ENCODE results near the gene SYNJ2. TPM values are rescaled to one million over a fixed set of nuclear protein-coding genes. Genes with fewer than 3 reads are reported as not detected.

The SYNJ2 gene
- polyA plus RNA-seq, 1 donor from 2014 or later: 0.12 TPM

GRCh38 chr6:158057213-158057987, 75.7 kb downstream of the SYNJ2 start:
- Histone ChIP-seq H3F3A (ENCODE audit: insufficient read depth, low read length, poor library complexity, severe bottlenecking) (no peaks in the 10 kb centered on the region), H3K9ac (ENCODE audit: low read length) (no peak overlapping the region), H3K27ac (ENCODE audit: low read length) (no peak overlapping the region), H3K79me2 (replicated peaks; ENCODE audit: insufficient read depth, low read length) (no peaks in the 10 kb centered on the region), H3K4me2 (ENCODE audit: low read length) (no peak overlapping the region), H2AFZ (ENCODE audit: low read depth, low read length) (no peak overlapping the region), H3K36me3 (ENCODE audit: insufficient read depth, low read length) (no peaks in the 10 kb centered on the region), H3K9me3 (ENCODE audit: low read length) (no peaks in the 10 kb centered on the region), H3K9me2 (ENCODE audit: insufficient read depth, low read length) (no peaks in the 10 kb centered on the region), H3K27me3 (ENCODE audit: insufficient read depth, low read depth, low read length) (no peaks in the 10 kb centered on the region), H3K4me3 (ENCODE audit: low read length) (no peak overlapping the region), H4K20me1 (ENCODE audit: insufficient read depth) (no peaks in the 10 kb centered on the region)
- TF ChIP-seq SMC3 (conservative IDR thresholded peaks at IDR 0.05; ENCODE audit: poor library complexity) (no peak), EP300 (conservative IDR thresholded peaks at IDR 0.05; ENCODE audit: poor library complexity, severe bottlenecking) (no peak), CTCF (IDR thresholded peaks at IDR 0.05; ENCODE audit: poor library complexity, severe bottlenecking) (no peak)

- Histone ChIP-seq H3K4me2 (ENCODE audit: low read length) (no peak overlapping the region), H2AFZ (ENCODE audit: low read depth, low read length) (no peak overlapping the region), H3K9me2 (ENCODE audit: insufficient read depth, low read length) (no peaks in the 10 kb centered on the region), H3F3A (ENCODE audit: insufficient read depth, low read length, poor library complexity, severe bottlenecking) (no peaks in the 10 kb centered on the region), H3K9ac (ENCODE audit: low read length) (no peak overlapping the region), H4K20me1 (ENCODE audit: insufficient read depth) (no peaks in the 10 kb centered on the region), H3K79me2 (replicated peaks; ENCODE audit: insufficient read depth, low read length) (no peaks in the 10 kb centered on the region), H3K4me3 (ENCODE audit: low read length) (no peak overlapping the region), H3K27ac (ENCODE audit: low read length) (no peak overlapping the region), H3K27me3 (ENCODE audit: insufficient read depth, low read depth, low read length) (no peaks in the 10 kb centered on the region), H3K9me3 (ENCODE audit: low read length) (no peaks in the 10 kb centered on the region), H3K36me3 (ENCODE audit: insufficient read depth, low read length) (no peaks in the 10 kb centered on the region)
- no peak for TF ChIP-seq REST (IDR thresholded peaks at IDR 0.05; ENCODE audit: borderline replicate concordance)
- no peak for TF ChIP-seq EZH2 (IDR thresholded peaks at IDR 0.05; ENCODE audit: borderline replicate concordance, insufficient read depth, low read length, poor library complexity, severe bottlenecking)
- TF ChIP-seq RAD21 (conservative IDR thresholded peaks at IDR 0.05): no peak
- no peak for TF ChIP-seq MXI1 (conservative IDR thresholded peaks at IDR 0.05; ENCODE audit: poor library complexity, severe bottlenecking)
- TF ChIP-seq SMC3 (conservative IDR thresholded peaks at IDR 0.05; ENCODE audit: poor library complexity): no peak
- no peak for TF ChIP-seq CTCF (IDR thresholded peaks at IDR 0.05; ENCODE audit: poor library complexity, severe bottlenecking)
- no peak for TF ChIP-seq EP300 (conservative IDR thresholded peaks at IDR 0.05; ENCODE audit: poor library complexity, severe bottlenecking)
- TF ChIP-seq TAF1 (IDR thresholded peaks at IDR 0.05; ENCODE audit: low read depth): no peak
- no peak for TF ChIP-seq POLR2AphosphoS5 (IDR thresholded peaks at IDR 0.05)
Measured at GRCh38 chr6:158058171-158058651, 76.5 kb downstream of the SYNJ2 start.

All from neural cell (in vitro differentiated cells).